ENCODE results near the gene CHTOP.
"Not testable (repeated sequence)": the region's sequence is repeated elsewhere in the genome, so short reads cannot be mapped to it uniquely, and the experiment has no call there.

CHTOP gene

DNA sequence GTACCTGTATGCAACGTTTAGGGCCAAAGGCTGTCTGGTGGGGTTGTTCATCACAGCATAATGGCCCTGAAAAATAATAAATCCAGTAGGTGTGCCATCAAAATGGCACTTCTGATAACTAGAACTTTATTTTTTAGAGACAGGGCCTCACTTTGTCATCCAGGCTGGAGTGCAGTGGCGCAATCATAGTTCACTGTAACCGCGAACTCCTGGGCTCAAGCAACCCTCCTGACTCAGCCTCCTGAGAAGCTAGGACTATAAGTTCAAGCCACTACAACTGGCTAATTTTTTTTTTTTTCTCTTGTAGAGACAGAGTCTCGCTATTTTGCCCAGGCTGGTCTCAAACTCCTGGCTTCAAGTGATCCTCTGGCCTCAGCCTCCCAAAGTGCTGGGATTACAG, 29.3 kb downstream of the CHTOP start:
- Histone ChIP-seq H3K4me1 (ENCODE audit: control insufficient read depth, low read length) (peaks cover 12% of the 10 kb centered on the region), H3K4me3 (ENCODE audit: low read length) (no peak overlapping the region), H4K20me1 (ENCODE audit: control insufficient read depth, insufficient read depth, low read depth, low read length) (no peaks in the 10 kb centered on the region), H3K27me3 (ENCODE audit: control insufficient read depth, low read length) (no peaks in the 10 kb centered on the region), H3K4me2 (ENCODE audit: low read length) (no peak overlapping the region), H3K9me3 (ENCODE audit: control insufficient read depth, insufficient read depth, low read length) (no peaks in the 10 kb centered on the region), H3K79me2 (ENCODE audit: control insufficient read depth, low read length) (peaks cover 25% of the 10 kb centered on the region), H3K27ac (ENCODE audit: low read depth, low read length) (no peak overlapping the region), H3K9me2 (replicated peaks; ENCODE audit: control insufficient read depth, low read length) (no peaks in the 10 kb centered on the region), H3F3A (ENCODE audit: control insufficient read depth, insufficient read depth) (peaks cover 54% of the 10 kb centered on the region), H3K36me3 (ENCODE audit: control insufficient read depth, low read length) (peaks cover 78% of the 10 kb centered on the region)
- TF ChIP-seq, protein P1, sequence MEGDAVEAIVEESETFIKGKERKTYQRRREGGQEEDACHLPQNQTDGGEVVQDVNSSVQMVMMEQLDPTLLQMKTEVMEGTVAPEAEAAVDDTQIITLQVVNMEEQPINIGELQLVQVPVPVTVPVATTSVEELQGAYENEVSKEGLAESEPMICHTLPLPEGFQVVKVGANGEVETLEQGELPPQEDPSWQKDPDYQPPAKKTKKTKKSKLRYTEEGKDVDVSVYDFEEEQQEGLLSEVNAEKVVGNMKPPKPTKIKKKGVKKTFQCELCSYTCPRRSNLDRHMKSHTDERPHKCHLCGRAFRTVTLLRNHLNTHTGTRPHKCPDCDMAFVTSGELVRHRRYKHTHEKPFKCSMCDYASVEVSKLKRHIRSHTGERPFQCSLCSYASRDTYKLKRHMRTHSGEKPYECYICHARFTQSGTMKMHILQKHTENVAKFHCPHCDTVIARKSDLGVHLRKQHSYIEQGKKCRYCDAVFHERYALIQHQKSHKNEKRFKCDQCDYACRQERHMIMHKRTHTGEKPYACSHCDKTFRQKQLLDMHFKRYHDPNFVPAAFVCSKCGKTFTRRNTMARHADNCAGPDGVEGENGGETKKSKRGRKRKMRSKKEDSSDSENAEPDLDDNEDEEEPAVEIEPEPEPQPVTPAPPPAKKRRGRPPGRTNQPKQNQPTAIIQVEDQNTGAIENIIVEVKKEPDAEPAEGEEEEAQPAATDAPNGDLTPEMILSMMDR (IDR thresholded peaks at IDR 0.05; ENCODE audit: low read depth, low read length, poor library complexity, severe bottlenecking) = no peak
- TF ChIP-seq EZH2phosphoT487 (IDR thresholded peaks at IDR 0.05; ENCODE audit: borderline replicate concordance, low read length) = no peak

DNA sequence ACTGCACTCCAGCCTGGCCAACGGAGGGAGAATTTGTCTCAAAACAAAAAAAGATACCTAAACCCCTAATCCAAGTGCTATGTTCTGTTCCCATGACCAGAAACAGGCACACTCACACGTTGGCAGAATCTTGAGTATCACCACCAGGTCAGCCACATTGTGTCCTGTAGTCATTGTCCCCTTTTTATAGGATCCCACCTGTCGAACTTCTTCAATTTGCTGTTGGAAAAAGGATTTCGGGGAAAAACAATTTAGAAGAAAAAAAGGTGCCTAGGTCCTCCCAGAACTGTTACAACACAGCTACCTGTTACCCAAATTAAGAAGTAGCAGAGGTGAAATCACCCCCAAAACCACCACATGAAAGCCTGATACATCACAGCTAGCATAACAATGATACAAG, 33.6 kb downstream of the CHTOP start:
- Histone ChIP-seq H3K27me3 (ENCODE audit: control insufficient read depth, low read length) (no peaks in the 10 kb centered on the region), H3K9me2 (replicated peaks; ENCODE audit: control insufficient read depth, low read length) (no peaks in the 10 kb centered on the region), H3K4me3 (ENCODE audit: low read length) (no peak overlapping the region), H3F3A (ENCODE audit: control insufficient read depth, insufficient read depth) (peaks cover 45% of the 10 kb centered on the region), H3K9me3 (ENCODE audit: control insufficient read depth, insufficient read depth, low read length) (no peaks in the 10 kb centered on the region), H3K27ac (ENCODE audit: low read depth, low read length) (no peak overlapping the region), H3K4me1 (ENCODE audit: control insufficient read depth, low read length) (peaks cover 21% of the 10 kb centered on the region), H3K36me3 (ENCODE audit: control insufficient read depth, low read length) (peaks cover 83% of the 10 kb centered on the region), H4K20me1 (ENCODE audit: control insufficient read depth, insufficient read depth, low read depth, low read length) (no peaks in the 10 kb centered on the region), H3K4me2 (ENCODE audit: low read length) (no peak overlapping the region), H3K79me2 (ENCODE audit: control insufficient read depth, low read length) (peaks cover 37% of the 10 kb centered on the region)
- no peak for TF ChIP-seq EZH2phosphoT487 (IDR thresholded peaks at IDR 0.05; ENCODE audit: borderline replicate concordance, low read length)
- TF ChIP-seq, protein P1 (IDR thresholded peaks at IDR 0.05; ENCODE audit: low read depth, low read length, poor library complexity, severe bottlenecking) = no peak

DNA sequence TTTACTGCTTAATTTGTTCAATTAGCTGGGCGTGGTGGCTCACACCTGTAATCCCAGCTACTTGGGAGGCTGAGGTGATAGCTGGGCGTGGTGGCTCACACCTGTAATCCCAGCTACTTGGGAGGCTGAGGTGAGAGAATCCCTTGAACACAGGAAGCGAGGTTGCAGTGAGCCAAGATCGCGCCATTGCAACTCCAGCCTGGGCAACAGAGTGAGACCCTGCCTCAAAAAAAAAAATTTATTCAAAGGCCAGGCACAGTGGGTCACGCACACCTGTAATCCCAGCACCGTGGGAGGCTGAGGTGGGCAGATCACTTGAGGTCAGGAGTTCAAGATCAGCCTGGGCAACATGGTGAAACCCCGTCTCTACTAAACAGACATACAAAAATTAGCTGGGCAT, 34.8 kb downstream of the CHTOP start:
- not testable (repeated sequence) for H4K20me1 ChIP-seq (ENCODE audit: control insufficient read depth, insufficient read depth, low read depth, low read length); H3K9me2 ChIP-seq (replicated peaks; ENCODE audit: control insufficient read depth, low read length); H3K9me3 ChIP-seq (ENCODE audit: control insufficient read depth, insufficient read depth, low read length); H3K27me3 ChIP-seq (ENCODE audit: control insufficient read depth, low read length); H3K27ac ChIP-seq (ENCODE audit: low read depth, low read length); H3K4me3 ChIP-seq (ENCODE audit: low read length)
- Histone ChIP-seq H3K79me2 (ENCODE audit: control insufficient read depth, low read length) (peaks cover 37% of the 10 kb centered on the region), H3F3A (ENCODE audit: control insufficient read depth, insufficient read depth) (peaks cover 34% of the 10 kb centered on the region), H3K36me3 (ENCODE audit: control insufficient read depth, low read length) (peaks cover 71% of the 10 kb centered on the region), H3K4me2 (ENCODE audit: low read length) (peak overlapping the region; percentile 93), H3K4me1 (ENCODE audit: control insufficient read depth, low read length) (peaks cover 21% of the 10 kb centered on the region)

DNA sequence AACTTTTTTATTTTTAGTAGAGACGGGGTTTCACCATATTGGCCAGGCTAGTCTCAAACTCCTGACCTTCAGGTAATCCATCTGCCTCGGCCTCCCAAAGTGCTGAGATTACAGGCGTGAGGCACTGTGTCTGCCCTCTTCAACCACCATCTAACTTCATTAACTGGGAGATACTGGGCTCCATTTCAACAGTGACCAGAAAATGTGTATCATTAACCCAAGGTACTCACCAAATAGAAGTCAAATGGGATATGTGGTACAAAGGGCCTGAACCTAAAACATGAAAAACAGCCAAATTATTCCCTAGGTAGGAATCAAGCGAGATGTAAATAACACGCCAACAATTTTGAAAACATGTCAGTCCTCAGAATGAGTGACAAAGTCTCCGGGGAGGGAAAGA, 35.7 kb downstream of the CHTOP start:
- Histone ChIP-seq H3K4me2 (ENCODE audit: low read length) (peak overlapping the region; percentile 93), H3K9me2 (replicated peaks; ENCODE audit: control insufficient read depth, low read length) (no peaks in the 10 kb centered on the region), H3K4me1 (ENCODE audit: control insufficient read depth, low read length) (peaks cover 21% of the 10 kb centered on the region), H3K4me3 (ENCODE audit: low read length) (peak overlapping the region; percentile 91), H3K27ac (ENCODE audit: low read depth, low read length) (no peak overlapping the region), H3K79me2 (ENCODE audit: control insufficient read depth, low read length) (peaks cover 37% of the 10 kb centered on the region), H3K9me3 (ENCODE audit: control insufficient read depth, insufficient read depth, low read length) (no peaks in the 10 kb centered on the region), H3K36me3 (ENCODE audit: control insufficient read depth, low read length) (peaks cover 61% of the 10 kb centered on the region), H4K20me1 (ENCODE audit: control insufficient read depth, insufficient read depth, low read depth, low read length) (no peaks in the 10 kb centered on the region), H3F3A (ENCODE audit: control insufficient read depth, insufficient read depth) (peaks cover 25% of the 10 kb centered on the region), H3K27me3 (ENCODE audit: control insufficient read depth, low read length) (no peaks in the 10 kb centered on the region)
- TF ChIP-seq, protein P1 (IDR thresholded peaks at IDR 0.05; ENCODE audit: low read depth, low read length, poor library complexity, severe bottlenecking) = no peak
- no peak for TF ChIP-seq EZH2phosphoT487 (IDR thresholded peaks at IDR 0.05; ENCODE audit: borderline replicate concordance, low read length)

Measured in DOHH2 (cell line).